GM12872 (cell line): ENCODE results near the gene MAP1LC3B2.

Experiments used
- CTCF ChIP-seq: IDR thresholded peaks from 3 replicates; pipeline ENCODE4 v1.5.1; 2011; ENCODE audit warnings: low read depth, mild to moderate bottlenecking, low read length, moderate library complexity; ENCODE audit not compliant: insufficient read depth

The MAP1LC3B2 gene

GRCh38 chr12:116599285-116600136 lies 40.3 kb downstream of the MAP1LC3B2 start:
- TF ChIP-seq CTCF = peak; percentile 68

GRCh38 chr12:116600959-116601918 lies 42.1 kb downstream of the MAP1LC3B2 start:
- no peak for TF ChIP-seq CTCF

- no peak for TF ChIP-seq CTCF
These were observed 43.0 kb downstream of the MAP1LC3B2 start for GRCh38 chr12:116601933-116602810.

- TF ChIP-seq CTCF = no peak
These were observed 44.5 kb downstream of the MAP1LC3B2 start for GRCh38 chr12:116603546-116604177.

GRCh38 chr12:116604178-116604895 lies 45.2 kb downstream of the MAP1LC3B2 start:
- TF ChIP-seq CTCF = no peak

- TF ChIP-seq CTCF = no peak
These were observed 45.9 kb downstream of the MAP1LC3B2 start for GRCh38 chr12:116604951-116605641.
